WTC11 (cell line): ENCODE measurements around the gene AQP2.

Experiments used
- FOXJ3 ChIP-seq: sonication (generic); formaldehyde crosslinking; IDR thresholded peaks from 2 replicates; pipeline ENCODE4 v1.9.0; 2021; ENCODE audit warnings: missing genetic modification reagents, mild to moderate bottlenecking, borderline replicate concordance
- IRF2 ChIP-seq: sonication (generic); formaldehyde crosslinking; IDR thresholded peaks from 2 replicates; pipeline ENCODE4 v1.8.0; 2022; ENCODE audit warnings: low read depth, missing genetic modification reagents, borderline replicate concordance
- MLX ChIP-seq: sonication (generic); formaldehyde crosslinking; IDR thresholded peaks from 2 replicates; pipeline ENCODE4 v1.8.1; 2023; ENCODE audit warnings: mild to moderate bottlenecking, missing genetic modification reagents, moderate library complexity
- NFE2L1 ChIP-seq: sonication (generic); formaldehyde crosslinking; IDR thresholded peaks from 2 replicates; pipeline ENCODE4 v1.8.1; 2023; ENCODE audit warnings: missing genetic modification reagents
- TF ChIP-seq, protein P1 (sequence below): fragments of 200-600 bp; IDR thresholded peaks from 2 replicates; pipeline ENCODE4 v1.8.0; 2022; ENCODE audit warnings: antibody characterized with exemption
- TF ChIP-seq, protein P2 (sequence below): sonication (generic); formaldehyde crosslinking; IDR thresholded peaks from 2 replicates; pipeline ENCODE4 v1.8.0; 2022; ENCODE audit warnings: mild to moderate bottlenecking, missing genetic modification reagents
- TF ChIP-seq, protein P3 (sequence below): sonication (generic); formaldehyde crosslinking; IDR thresholded peaks from 2 replicates; pipeline ENCODE4 v1.8.1; 2022; ENCODE audit warnings: mild to moderate bottlenecking, moderate library complexity, missing genetic modification reagents

DNA sequence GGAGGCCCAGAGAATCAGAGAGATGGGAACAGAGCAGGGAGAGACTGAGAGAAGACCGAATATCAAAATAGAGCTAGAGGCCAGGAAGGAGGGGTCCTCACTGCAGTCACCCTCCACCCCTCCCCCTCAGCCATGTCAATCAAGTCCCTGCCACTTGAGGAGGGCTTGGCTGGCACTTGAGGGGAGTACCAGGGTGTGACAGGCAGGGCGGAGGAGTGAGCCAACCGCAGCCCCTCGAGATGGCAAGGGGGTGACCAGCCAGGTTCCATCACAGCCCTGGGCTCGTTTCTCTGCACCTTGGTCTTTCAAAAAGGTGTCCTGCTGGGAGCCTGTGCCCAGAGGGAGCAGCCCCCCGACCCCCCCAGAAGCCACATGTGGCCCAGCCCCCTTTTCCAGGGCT lies 15.3 kb downstream of the AQP2 start:
- TF ChIP-seq, protein P1, sequence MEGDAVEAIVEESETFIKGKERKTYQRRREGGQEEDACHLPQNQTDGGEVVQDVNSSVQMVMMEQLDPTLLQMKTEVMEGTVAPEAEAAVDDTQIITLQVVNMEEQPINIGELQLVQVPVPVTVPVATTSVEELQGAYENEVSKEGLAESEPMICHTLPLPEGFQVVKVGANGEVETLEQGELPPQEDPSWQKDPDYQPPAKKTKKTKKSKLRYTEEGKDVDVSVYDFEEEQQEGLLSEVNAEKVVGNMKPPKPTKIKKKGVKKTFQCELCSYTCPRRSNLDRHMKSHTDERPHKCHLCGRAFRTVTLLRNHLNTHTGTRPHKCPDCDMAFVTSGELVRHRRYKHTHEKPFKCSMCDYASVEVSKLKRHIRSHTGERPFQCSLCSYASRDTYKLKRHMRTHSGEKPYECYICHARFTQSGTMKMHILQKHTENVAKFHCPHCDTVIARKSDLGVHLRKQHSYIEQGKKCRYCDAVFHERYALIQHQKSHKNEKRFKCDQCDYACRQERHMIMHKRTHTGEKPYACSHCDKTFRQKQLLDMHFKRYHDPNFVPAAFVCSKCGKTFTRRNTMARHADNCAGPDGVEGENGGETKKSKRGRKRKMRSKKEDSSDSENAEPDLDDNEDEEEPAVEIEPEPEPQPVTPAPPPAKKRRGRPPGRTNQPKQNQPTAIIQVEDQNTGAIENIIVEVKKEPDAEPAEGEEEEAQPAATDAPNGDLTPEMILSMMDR: no peak
- TF ChIP-seq, protein P2, sequence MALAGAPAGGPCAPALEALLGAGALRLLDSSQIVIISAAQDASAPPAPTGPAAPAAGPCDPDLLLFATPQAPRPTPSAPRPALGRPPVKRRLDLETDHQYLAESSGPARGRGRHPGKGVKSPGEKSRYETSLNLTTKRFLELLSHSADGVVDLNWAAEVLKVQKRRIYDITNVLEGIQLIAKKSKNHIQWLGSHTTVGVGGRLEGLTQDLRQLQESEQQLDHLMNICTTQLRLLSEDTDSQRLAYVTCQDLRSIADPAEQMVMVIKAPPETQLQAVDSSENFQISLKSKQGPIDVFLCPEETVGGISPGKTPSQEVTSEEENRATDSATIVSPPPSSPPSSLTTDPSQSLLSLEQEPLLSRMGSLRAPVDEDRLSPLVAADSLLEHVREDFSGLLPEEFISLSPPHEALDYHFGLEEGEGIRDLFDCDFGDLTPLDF (CRISPR knock-in tag): no peak
- TF ChIP-seq FOXJ3 (CRISPR knock-in tag): no peak
- TF ChIP-seq MLX (CRISPR knock-in tag): no peak
- TF ChIP-seq IRF2 (CRISPR knock-in tag): no peak
- TF ChIP-seq NFE2L1: no peak
- TF ChIP-seq, protein P3, sequence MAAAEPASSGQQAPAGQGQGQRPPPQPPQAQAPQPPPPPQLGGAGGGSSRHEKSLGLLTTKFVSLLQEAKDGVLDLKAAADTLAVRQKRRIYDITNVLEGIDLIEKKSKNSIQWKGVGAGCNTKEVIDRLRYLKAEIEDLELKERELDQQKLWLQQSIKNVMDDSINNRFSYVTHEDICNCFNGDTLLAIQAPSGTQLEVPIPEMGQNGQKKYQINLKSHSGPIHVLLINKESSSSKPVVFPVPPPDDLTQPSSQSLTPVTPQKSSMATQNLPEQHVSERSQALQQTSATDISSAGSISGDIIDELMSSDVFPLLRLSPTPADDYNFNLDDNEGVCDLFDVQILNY (CRISPR knock-in tag): no peak
